HG03521 (cell line): ENCODE results near the gene SERTAD2.

ENCODE experiments used
- ATAC-seq: cut with Tn5 transposase; IDR thresholded peaks from one replicate; pipeline ENCODE4 v1.9.1; 2021; ENCODE audit warnings: mild to moderate bottlenecking, moderate library complexity; ENCODE audit not compliant: unreplicated experiment

Gene SERTAD2

DNA sequence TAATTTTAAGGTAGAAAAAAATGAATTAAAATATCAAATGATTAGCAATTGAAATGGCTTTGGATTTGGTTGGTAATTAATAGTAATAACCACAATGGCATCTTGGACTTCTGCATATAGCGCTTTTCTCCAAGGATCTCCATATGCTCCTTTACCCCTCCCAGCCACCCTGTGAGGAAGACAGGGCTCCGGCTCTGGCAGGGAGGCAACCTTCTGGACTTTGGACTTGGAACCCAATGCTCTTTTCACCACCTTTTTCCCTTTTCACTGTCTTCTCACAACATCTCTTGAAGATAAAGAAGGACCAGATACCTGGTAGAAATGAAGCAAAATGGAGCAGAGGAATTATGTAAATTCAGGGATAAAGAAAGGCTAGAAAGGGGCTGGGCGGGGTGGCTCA is 23.8 kb upstream of the SERTAD2 start:
- no peak for ATAC-seq

GRCh38 chr2:64675860-64676259 is 22.1 kb upstream of the SERTAD2 start:
- no peak for ATAC-seq

GRCh38 chr2:64672708-64673107 is 19.0 kb upstream of the SERTAD2 start:
- no peak for ATAC-seq

- ATAC-seq = no peak
Observed at GRCh38 chr2:64670047-64670446, 16.3 kb upstream of the SERTAD2 start.

GRCh38 chr2:64669288-64669687 is 15.6 kb upstream of the SERTAD2 start:
- no peak for ATAC-seq

- ATAC-seq = no peak
Observed at GRCh38 chr2:64668542-64668941, 14.8 kb upstream of the SERTAD2 start.

DNA sequence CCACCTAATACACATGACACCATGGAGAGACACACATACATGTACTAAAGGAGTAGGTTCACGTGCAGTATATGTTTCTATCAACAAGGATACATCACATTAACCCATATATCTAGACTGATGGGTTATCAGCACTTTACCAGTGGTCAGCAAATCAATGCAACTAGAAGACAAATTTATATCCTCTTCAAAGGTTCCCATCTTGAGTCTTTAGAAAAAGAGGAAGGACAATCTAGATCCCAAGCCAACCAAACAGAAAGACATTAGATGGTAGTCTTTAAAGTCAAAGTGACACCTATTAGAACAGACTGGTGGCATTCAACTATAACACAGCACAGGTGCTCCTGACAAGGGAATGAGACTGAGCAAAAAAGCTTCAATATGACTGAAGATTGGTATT is 13.8 kb upstream of the SERTAD2 start:
- ATAC-seq = no peak

GRCh38 chr2:64666810-64667438 is 13.2 kb upstream of the SERTAD2 start:
- no peak for ATAC-seq

DNA sequence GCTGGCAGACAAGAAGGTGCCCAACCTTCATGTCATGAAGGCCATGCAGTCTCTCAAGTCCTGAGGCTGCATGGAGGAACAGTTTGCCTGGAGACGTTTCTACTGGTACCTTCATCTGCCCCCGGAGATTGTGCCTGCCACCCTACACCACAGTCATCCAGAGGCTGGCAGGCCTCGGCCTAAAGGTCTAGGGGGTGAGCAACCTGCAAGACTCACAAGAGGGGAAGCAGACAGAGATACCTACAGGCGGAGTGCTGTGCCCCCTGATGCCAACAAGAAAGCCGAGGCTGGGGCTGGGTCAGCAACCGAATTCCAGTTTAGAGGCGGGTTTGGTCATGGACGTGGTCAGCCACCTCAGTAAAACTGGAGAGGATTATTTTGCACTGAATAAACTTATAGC is 12.0 kb upstream of the SERTAD2 start:
- ATAC-seq = no peak

- ATAC-seq = no peak
Observed at GRCh38 chr2:64663402-64663801, 9.7 kb upstream of the SERTAD2 start.

GRCh38 chr2:64661741-64662169 is 8.0 kb upstream of the SERTAD2 start:
- no peak for ATAC-seq

DNA sequence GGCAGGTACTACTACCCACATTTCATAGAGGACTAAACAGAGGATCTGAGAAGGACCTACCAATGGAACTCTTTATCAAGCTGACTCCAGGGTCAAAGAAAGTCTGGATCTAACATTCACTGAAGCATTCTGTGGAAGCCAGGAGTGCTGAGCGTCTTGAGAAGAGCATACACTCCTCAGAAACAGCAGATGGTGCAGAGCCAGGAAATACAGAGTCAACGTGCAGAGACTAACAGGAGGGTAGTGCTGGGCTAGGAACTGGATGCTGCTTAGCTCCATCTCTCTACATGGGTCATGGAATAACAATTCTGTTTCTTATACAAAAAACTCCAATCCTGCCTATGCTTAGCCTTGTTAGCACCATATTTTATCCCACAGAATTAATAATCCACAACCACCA is 5.5 kb upstream of the SERTAD2 start:
- no peak for ATAC-seq

GRCh38 chr2:64658269-64658668 is 4.6 kb upstream of the SERTAD2 start:
- ATAC-seq = no peak

DNA sequence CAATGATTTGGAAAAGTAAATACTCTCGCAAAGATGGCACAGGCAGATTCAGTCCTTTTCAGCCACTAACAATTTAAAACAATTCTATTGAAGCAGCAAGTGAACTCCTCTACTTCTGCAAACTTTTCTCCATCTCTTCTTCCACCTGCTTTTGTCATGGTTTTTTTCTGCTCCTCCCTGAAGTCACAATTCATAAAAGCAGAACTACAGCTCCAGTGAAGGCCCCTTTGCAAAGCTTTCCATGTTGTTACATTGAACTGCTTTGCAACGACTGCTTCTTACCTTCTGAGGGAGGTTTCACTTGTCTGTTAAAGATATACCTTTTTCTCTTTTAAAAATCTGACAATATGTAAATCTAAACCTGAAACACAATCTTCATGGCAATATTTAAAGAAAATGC is 3.7 kb upstream of the SERTAD2 start:
- ATAC-seq = no peak

- no peak for ATAC-seq
Observed at GRCh38 chr2:64656379-64656778, 2.7 kb upstream of the SERTAD2 start.

DNA sequence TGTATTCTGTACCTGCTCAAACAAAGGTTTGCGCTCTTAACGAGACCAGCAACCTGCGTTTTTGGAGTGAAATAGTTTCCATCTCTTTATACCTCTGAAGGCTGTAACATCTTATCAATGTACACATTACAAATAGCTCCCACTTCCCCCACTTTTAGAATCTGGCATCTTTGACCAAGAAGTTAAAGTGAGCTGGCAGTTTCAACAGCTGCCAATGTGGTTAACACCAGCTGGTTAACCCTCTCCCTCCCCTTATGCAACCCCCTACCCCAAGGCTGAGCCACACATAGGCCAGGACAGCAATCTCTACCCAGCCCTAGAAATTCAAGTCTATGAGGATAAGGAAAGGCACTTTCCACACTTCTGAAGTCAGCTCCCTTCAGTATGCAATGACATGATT is 2.2 kb upstream of the SERTAD2 start:
- no peak for ATAC-seq

DNA sequence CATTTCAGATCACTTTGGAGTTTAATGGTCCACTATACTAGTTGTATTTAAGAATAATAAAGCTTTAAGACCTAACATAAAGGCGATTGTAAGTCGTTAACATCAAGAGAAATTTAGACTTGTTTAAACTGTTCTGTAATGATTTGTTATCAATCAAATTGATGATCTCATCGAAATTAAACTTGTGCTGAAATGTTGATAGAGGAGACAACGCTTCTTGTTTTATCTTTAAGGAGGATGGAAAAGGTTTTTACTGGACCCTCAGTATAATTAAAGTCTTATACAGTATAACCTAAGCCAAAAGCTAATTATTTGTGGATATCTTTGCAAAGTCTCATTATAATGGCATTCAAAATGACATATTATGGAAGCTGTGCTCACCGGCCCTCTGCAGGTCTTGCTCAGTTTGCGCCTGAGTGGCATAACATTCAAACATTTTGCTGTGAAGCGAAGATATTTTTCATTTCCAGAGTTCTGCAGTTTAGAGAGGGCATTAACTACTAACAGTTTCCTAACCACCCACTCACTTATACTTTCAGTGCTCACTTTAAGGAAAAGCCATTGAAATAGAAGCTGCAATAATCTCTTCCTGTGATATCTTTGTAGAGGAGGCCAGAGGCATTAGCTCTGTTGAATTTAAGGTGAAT is 1.4 kb upstream of the SERTAD2 start:
- no peak for ATAC-seq

- ATAC-seq = peak; percentile 34
Observed at GRCh38 chr2:64654063-64654811, 524 bp upstream of the SERTAD2 start.

DNA sequence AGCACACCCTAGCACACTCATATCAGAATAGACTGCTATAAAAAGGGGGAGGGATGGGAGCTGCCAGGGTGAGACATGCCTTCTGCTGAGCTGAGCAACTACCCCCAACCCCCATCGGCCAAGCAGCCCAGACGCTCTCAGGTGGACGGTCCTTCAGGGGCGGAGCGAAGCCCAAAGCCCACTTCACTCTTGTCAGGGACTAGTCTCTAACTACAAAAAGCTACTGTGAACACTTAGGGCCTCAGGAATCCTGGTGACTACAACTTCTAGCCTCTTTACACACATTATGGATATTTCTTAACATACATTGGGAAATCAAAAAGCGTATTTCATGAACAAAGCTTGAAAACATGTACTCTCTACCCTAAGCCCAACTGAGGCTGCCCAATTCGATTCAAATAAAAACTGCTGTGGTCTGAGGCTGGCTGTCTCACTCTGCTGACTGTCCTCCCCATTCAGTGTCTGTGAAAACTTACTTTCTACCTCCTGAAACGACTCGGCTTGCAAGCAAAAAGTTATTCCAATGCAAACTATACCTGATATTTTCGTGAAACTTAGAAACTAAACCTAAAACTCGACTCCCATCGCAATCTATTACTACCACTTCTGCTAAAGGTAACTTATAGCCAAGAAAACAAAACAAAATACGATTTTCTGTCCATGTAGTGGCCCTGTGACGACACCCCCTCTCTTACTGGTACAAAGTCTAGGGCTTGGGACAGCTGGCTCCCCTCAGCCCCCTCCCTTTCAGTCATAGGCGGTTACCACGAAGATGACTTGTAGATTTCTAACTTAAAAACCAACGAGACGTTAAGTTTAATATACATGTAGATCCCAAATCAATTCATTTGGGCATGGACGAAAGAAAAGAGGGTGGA is 1.2 kb downstream of the SERTAD2 start:
- ATAC-seq = no peak

- no peak for ATAC-seq
Observed at GRCh38 chr2:64651590-64651989, 2.1 kb downstream of the SERTAD2 start.

- no peak for ATAC-seq
Observed at GRCh38 chr2:64650722-64651338, 2.9 kb downstream of the SERTAD2 start.
